T-helper 9 cell (primary cell): ENCODE results near the gene BIRC7.
A peak's percentile ranks its signal among the peaks of the same experiment; 100 is the strongest.

ENCODE experiments used
- DNase-seq: peaks from one replicate; pipeline ENCODE4 v3.0.0-alpha.2; 2020

BIRC7 gene

GRCh38 chr20:63268671-63269439, 33.1 kb downstream of the BIRC7 start:
- no peak for DNase-seq

- no peak for DNase-seq
These were observed 34.0 kb downstream of the BIRC7 start for GRCh38 chr20:63269724-63270123.

- DNase-seq, result no peak
These were observed 35.1 kb downstream of the BIRC7 start for GRCh38 chr20:63270606-63271325.

- peak; percentile 80 for DNase-seq
These were observed 36.7 kb downstream of the BIRC7 start, which contains the start of gene ARFGAP1 for GRCh38 chr20:63272105-63273058. TSS of gene ARFGAP1 (plus strand) at chr20:63272813. CDS start at chr20:63275581, 2,768 bp downstream.

- DNase-seq, result no peak
These were observed 37.4 kb downstream of the BIRC7 start for GRCh38 chr20:63273059-63273579.

GRCh38 chr20:63273635-63274380, 38.1 kb downstream of the BIRC7 start:
- no peak for DNase-seq

GRCh38 chr20:63274381-63275228, 38.9 kb downstream of the BIRC7 start:
- no peak for DNase-seq

- DNase-seq, result no peak
These were observed 40.1 kb downstream of the BIRC7 start for GRCh38 chr20:63275825-63276224.

- no peak for DNase-seq
These were observed 41.3 kb downstream of the BIRC7 start for GRCh38 chr20:63276956-63277355.

- no peak for DNase-seq
These were observed 42.0 kb downstream of the BIRC7 start for GRCh38 chr20:63277466-63278272.

- no peak for DNase-seq
These were observed 43.0 kb downstream of the BIRC7 start for GRCh38 chr20:63278661-63279060.

- DNase-seq, result no peak
These were observed 44.2 kb downstream of the BIRC7 start for GRCh38 chr20:63279931-63280330.

- DNase-seq, result no peak
These were observed 44.7 kb downstream of the BIRC7 start for GRCh38 chr20:63280371-63280770.

- DNase-seq, result no peak
These were observed 45.3 kb downstream of the BIRC7 start for GRCh38 chr20:63280929-63281545.

GRCh38 chr20:63281742-63282665, 46.3 kb downstream of the BIRC7 start:
- no peak for DNase-seq

- DNase-seq, result no peak
These were observed 47.2 kb downstream of the BIRC7 start for GRCh38 chr20:63282946-63283345.

GRCh38 chr20:63283397-63284082, 47.8 kb downstream of the BIRC7 start:
- DNase-seq, result no peak

- DNase-seq, result no peak
These were observed 48.4 kb downstream of the BIRC7 start for GRCh38 chr20:63284083-63284440.
